Measurements from ENCODE around the gene CPNE4.

CPNE4 gene

DNA sequence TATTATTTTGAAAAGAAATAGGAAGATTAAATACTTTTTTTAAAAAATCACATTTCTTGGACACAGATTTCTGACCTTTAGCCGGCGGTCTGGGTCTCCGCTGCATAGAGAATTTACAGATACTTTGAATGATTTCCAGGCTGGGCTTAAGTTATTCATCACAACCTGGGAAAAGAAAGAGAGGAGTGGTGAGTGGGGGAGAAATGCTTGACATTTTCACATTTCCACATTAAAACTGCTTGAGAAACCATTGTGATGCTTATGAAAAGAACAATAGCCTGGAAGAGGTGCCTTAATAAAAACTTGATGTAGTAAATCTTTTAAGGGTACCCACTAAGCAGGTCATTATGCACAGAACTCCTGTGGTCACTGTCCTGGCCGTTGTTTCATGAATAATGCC, 365.2 kb downstream of the CPNE4 start:
- no peak overlapping the region for H3K9ac ChIP-seq (ENCODE audit: low read length)
- no peak overlapping the region for H3K27ac ChIP-seq (ENCODE audit: low read depth, low read length)
- no peak overlapping the region for H3K4me3 ChIP-seq (ENCODE audit: low read length)
- no peaks in the 10 kb centered on the region for H3K27me3 ChIP-seq (ENCODE audit: control insufficient read depth, insufficient read depth, low read length)
- no peaks in the 10 kb centered on the region for H3K36me3 ChIP-seq (ENCODE audit: control insufficient read depth, insufficient read depth, low read length)
- H3K4me1 ChIP-seq (ENCODE audit: control insufficient read depth, insufficient read depth, low read length) = no peaks in the 10 kb centered on the region

DNA sequence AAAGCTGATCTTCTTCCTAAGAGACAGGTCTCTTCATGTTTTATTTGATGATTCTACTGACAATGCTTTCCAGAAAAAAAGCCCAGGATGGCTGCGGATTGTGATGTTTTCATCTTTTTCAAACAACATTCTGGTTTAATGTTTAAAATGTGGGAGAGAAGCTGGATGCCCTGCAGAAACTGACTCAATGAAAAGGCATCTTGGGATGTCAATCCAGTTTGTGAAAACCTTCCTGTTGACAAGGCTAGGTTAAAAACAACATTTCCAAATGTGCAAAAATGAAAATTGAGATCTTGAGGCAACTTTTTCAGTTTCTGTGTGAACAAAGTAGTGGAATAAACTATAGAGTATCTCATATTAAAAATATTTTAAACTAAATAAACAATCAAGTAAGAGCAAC, 376.0 kb downstream of the CPNE4 start:
- Histone ChIP-seq H3K4me3 (ENCODE audit: low read length) (no peak overlapping the region), H3K36me3 (ENCODE audit: control insufficient read depth, insufficient read depth, low read length) (no peaks in the 10 kb centered on the region), H3K27me3 (ENCODE audit: control insufficient read depth, insufficient read depth, low read length) (no peaks in the 10 kb centered on the region)

DNA sequence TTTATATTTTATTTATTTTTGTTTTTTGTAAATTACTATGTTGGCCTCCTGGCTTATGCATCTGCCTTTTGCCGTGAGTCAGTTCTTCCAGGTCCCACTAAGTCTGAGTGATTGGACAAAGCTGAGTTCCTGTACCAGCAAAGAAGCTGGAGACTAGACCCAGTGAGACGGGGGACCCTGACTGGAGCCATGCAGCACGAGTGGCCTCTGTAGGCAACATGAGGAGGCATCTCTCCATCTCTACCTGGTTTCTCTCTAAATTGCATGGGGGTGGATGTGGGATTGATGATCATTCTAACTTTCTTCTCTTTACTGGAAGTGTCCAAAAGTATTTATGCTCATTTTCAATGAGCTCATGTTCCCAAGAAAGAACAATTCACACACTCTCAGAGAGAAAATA, 376.7 kb downstream of the CPNE4 start:
- Histone ChIP-seq H3K27me3 (ENCODE audit: control insufficient read depth, insufficient read depth, low read length) (no peaks in the 10 kb centered on the region), H3K4me1 (ENCODE audit: control insufficient read depth, insufficient read depth, low read length) (no peaks in the 10 kb centered on the region), H3K27ac (ENCODE audit: low read depth, low read length) (no peak overlapping the region)

More for the DNA sequence above, 376.0 kb downstream of the CPNE4 start:
- Histone ChIP-seq H3K9ac (ENCODE audit: low read length) (no peak overlapping the region), H3K4me1 (ENCODE audit: control insufficient read depth, insufficient read depth, low read length) (no peaks in the 10 kb centered on the region), H3K27ac (ENCODE audit: low read depth, low read length) (no peak overlapping the region)

DNA sequence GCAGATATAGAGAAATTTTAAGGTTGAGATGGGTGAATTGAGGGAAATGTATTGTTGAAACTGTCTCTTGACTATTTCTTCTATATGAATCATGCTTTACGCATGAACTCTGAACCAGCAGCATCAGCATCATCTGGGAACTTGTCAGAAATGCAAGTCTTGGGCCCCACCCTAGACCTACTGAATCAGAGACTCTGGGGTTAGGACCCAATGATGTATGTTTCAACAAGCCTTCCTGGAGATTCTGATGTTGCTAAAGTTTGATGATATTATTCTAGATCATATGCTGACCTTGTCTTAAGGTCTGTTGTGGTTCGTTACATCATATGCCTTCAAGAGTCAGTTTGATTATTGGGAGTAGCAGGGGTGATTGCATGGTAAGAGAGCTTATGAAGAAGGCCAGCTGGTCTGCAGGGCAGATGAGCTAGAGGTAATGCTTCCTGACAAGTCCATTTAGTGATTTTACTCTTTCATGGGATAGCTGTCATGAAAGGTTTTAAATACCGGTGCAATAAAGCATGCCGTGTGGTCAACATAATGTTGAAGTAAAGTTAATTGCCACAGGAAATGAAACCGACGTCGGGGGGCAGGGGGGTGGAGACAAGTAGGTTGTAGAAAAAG, 379.6 kb downstream of the CPNE4 start:
- no peak overlapping the region for H3K9ac ChIP-seq (ENCODE audit: low read length)
- no peaks in the 10 kb centered on the region for H3K27me3 ChIP-seq (ENCODE audit: control insufficient read depth, insufficient read depth, low read length)

More for the DNA sequence above, 376.7 kb downstream of the CPNE4 start:
- H3K9ac ChIP-seq (ENCODE audit: low read length) = no peak overlapping the region
- no peaks in the 10 kb centered on the region for H3K36me3 ChIP-seq (ENCODE audit: control insufficient read depth, insufficient read depth, low read length)
- no peak overlapping the region for H3K4me3 ChIP-seq (ENCODE audit: low read length)

DNA sequence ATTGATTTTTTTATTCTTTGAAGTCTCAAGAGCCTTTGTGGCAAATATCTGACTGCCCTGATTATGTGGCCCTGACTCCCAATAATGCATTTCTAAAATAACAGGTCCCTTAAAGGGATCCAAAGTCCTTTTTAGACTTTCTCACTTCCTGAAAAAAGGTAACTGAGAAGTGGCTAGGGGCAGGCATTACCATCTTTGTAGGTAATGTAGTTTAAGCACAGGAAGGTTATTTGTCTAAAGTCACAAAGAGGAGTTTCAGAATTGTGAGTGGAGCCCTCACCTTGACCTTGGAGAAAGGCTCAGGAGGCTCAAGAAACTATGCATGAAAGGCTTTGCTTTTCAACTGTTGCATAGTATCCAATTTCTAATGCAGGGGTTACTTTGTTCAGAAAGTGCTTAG, 389.2 kb downstream of the CPNE4 start:
- H3K27me3 ChIP-seq (ENCODE audit: control insufficient read depth, insufficient read depth, low read length) = no peaks in the 10 kb centered on the region
- H3K4me3 ChIP-seq (ENCODE audit: low read length) = no peak overlapping the region
- H3K36me3 ChIP-seq (ENCODE audit: control insufficient read depth, insufficient read depth, low read length) = no peaks in the 10 kb centered on the region
- H3K4me1 ChIP-seq (ENCODE audit: control insufficient read depth, insufficient read depth, low read length) = no peaks in the 10 kb centered on the region
- H3K9ac ChIP-seq (ENCODE audit: low read length) = no peak overlapping the region
- no peak overlapping the region for H3K27ac ChIP-seq (ENCODE audit: low read depth, low read length)

More for the DNA sequence above, 379.6 kb downstream of the CPNE4 start:
- Histone ChIP-seq H3K4me1 (ENCODE audit: control insufficient read depth, insufficient read depth, low read length) (no peaks in the 10 kb centered on the region), H3K4me3 (ENCODE audit: low read length) (no peak overlapping the region), H3K36me3 (ENCODE audit: control insufficient read depth, insufficient read depth, low read length) (no peaks in the 10 kb centered on the region), H3K27ac (ENCODE audit: low read depth, low read length) (no peak overlapping the region)

DNA sequence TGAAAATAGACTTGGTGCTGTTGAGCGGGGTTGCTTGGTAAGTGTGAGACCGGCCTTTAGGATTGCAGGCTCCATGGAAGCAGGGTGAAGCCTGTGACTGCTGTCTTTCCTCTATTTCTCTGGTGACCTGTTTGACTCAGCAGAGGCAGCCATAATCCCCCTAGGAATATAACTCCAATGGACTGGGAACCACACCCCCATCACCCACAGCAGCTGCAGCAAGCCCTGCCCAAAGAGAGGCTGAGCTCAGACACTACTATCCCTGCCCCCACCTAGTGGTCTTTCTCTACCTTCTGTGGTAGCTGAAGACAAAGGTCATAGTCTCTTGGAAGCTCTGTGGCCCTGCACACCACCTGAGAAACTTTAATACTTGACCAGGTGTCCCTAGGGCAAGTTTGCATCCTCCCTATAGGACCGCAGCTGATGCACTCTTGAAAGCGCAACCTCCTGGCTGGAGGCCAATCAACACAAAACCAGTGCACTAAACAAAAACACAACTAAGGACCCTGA, 398.5 kb downstream of the CPNE4 start:
- Histone ChIP-seq H3K27ac (ENCODE audit: low read depth, low read length) (no peak overlapping the region), H3K4me3 (ENCODE audit: low read length) (no peak overlapping the region), H3K36me3 (ENCODE audit: control insufficient read depth, insufficient read depth, low read length) (no peaks in the 10 kb centered on the region), H3K4me1 (ENCODE audit: control insufficient read depth, insufficient read depth, low read length) (no peaks in the 10 kb centered on the region), H3K9ac (ENCODE audit: low read length) (no peak overlapping the region), H3K27me3 (ENCODE audit: control insufficient read depth, insufficient read depth, low read length) (no peaks in the 10 kb centered on the region)

DNA sequence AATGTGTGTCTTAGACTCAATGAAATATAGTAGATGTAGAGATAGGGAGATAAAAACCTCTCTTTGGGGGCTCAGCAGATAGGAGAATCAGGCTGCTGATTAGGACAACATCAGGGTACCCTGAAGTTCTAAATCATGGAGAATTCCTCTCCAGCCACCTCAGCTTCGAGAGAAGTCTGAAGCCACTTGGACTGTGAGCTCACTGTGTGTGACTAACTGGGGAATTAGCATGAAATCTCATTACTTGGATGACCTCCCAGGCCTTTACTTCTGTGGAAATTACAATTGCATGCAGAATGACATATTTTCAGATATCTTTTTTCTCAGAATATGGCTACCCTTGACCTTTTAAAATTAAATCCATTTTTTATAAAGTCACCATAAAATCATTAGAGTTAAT, 404.0 kb downstream of the CPNE4 start:
- Histone ChIP-seq H3K36me3 (ENCODE audit: control insufficient read depth, insufficient read depth, low read length) (no peaks in the 10 kb centered on the region), H3K27me3 (ENCODE audit: control insufficient read depth, insufficient read depth, low read length) (no peaks in the 10 kb centered on the region), H3K4me1 (ENCODE audit: control insufficient read depth, insufficient read depth, low read length) (no peaks in the 10 kb centered on the region), H3K4me3 (ENCODE audit: low read length) (no peak overlapping the region), H3K9ac (ENCODE audit: low read length) (no peak overlapping the region), H3K27ac (ENCODE audit: low read depth, low read length) (no peak overlapping the region)

DNA sequence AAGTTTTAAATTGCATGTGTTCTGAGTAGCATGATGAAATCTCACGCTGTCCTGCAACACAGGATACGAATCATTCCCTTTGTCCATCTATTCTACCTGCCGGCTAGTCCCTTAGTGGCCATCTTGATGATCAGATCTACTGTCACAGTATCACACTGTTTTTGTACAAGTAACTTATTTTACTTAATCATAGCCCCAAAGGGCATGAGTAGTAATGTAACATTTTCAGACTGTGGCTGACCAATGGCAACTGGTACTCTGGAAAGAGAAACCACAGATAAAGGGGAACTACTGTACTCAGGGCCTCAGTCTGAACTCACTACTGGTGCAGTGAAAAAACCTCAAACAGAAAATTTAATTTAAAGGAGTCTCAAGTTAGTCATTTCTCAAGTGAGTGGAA, 404.7 kb downstream of the CPNE4 start:
- no peaks in the 10 kb centered on the region for H3K27me3 ChIP-seq (ENCODE audit: control insufficient read depth, insufficient read depth, low read length)
- no peak overlapping the region for H3K4me3 ChIP-seq (ENCODE audit: low read length)
- no peaks in the 10 kb centered on the region for H3K36me3 ChIP-seq (ENCODE audit: control insufficient read depth, insufficient read depth, low read length)
- H3K27ac ChIP-seq (ENCODE audit: low read depth, low read length) = no peak overlapping the region
- H3K4me1 ChIP-seq (ENCODE audit: control insufficient read depth, insufficient read depth, low read length) = no peaks in the 10 kb centered on the region
- no peak overlapping the region for H3K9ac ChIP-seq (ENCODE audit: low read length)

DNA sequence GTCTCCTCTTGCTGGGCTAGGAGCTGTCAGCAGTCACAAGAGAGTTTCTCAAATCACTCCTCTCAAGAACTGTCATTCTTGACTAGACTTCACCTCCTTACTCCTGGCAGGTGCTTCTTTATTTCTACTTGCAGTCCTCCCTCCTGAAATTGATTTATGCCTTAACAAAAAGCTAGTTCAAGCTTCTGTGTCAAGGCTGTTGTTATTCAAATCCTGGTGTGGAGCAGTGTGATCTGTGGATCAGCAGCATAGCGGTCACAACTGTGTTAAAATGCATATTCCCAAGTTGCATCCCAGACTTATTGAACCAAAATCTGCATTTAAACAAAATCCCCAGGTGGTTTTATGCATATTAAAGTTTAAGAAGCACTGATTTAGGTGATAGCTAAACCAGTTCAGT, 411.4 kb downstream of the CPNE4 start:
- Histone ChIP-seq H3K4me1 (ENCODE audit: control insufficient read depth, insufficient read depth, low read length) (no peaks in the 10 kb centered on the region), H3K27ac (ENCODE audit: low read depth, low read length) (no peak overlapping the region), H3K36me3 (ENCODE audit: control insufficient read depth, insufficient read depth, low read length) (no peaks in the 10 kb centered on the region), H3K4me3 (ENCODE audit: low read length) (no peak overlapping the region), H3K27me3 (ENCODE audit: control insufficient read depth, insufficient read depth, low read length) (no peaks in the 10 kb centered on the region), H3K9ac (ENCODE audit: low read length) (no peak overlapping the region)

DNA sequence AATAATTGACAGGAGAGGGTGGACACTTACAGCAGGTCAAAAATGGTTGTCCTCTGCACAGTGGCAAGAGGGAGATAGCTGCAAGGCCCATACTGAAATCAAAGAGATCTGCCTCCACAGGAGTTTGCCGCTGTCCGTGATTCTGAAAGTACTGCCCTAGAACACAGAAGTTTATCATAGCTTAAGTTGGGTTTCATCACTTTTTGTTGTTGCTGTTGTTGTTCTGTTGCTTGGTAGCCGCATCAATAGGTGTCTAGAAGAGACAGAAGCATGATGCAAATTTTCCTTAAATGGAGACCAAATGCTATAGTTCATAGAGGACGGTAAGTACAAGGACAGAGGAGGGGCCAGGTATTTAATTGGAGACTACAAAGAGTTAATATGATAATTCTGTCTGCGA, 412.1 kb downstream of the CPNE4 start:
- Histone ChIP-seq H3K27me3 (ENCODE audit: control insufficient read depth, insufficient read depth, low read length) (no peaks in the 10 kb centered on the region), H3K27ac (ENCODE audit: low read depth, low read length) (no peak overlapping the region), H3K9ac (ENCODE audit: low read length) (no peak overlapping the region), H3K4me3 (ENCODE audit: low read length) (no peak overlapping the region), H3K36me3 (ENCODE audit: control insufficient read depth, insufficient read depth, low read length) (no peaks in the 10 kb centered on the region), H3K4me1 (ENCODE audit: control insufficient read depth, insufficient read depth, low read length) (no peaks in the 10 kb centered on the region)

DNA sequence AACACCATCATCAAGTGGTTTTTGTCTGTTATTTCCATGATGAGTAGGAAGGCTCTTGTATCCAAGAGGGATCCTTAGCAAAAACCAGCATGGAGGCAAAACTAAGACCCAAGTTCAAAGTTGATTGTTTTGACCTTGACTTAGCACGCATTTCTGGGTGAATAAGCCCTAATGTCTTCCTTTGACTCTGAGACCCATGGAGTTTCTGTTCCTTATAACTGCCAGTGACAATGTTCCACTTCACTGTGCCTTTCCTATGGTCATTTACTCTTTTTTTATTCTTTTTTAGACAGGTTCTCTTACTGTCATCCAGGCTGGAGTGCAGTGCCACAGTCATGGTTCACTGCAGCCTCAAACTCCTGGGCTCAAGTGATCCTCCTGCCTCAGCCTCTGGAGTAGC, 413.8 kb downstream of the CPNE4 start:
- Histone ChIP-seq H3K27ac (ENCODE audit: low read depth, low read length) (no peak overlapping the region), H3K36me3 (ENCODE audit: control insufficient read depth, insufficient read depth, low read length) (no peaks in the 10 kb centered on the region), H3K9ac (ENCODE audit: low read length) (no peak overlapping the region), H3K4me1 (ENCODE audit: control insufficient read depth, insufficient read depth, low read length) (no peaks in the 10 kb centered on the region), H3K27me3 (ENCODE audit: control insufficient read depth, insufficient read depth, low read length) (no peaks in the 10 kb centered on the region), H3K4me3 (ENCODE audit: low read length) (no peak overlapping the region)

DNA sequence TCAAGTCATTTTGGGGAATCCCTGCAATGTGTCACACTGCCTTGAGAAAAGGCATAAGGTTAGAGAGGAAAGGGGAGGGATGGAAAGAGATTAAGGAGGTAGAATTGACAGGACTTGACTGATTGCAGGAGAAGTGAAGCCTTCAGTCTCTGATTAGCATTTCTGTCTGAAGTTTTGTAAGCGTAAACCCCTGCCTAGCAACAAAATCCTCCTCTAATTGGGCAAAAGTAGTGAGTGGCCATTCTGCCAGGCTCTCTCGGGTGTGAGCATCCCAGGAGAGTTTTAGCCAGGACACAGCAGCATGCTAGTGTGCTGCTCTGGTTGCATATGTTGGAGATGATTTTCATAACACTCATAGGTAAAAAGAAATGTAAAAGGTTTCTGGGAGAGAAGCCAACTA, 415.0 kb downstream of the CPNE4 start:
- Histone ChIP-seq H3K36me3 (ENCODE audit: control insufficient read depth, insufficient read depth, low read length) (no peaks in the 10 kb centered on the region), H3K27me3 (ENCODE audit: control insufficient read depth, insufficient read depth, low read length) (no peaks in the 10 kb centered on the region), H3K27ac (ENCODE audit: low read depth, low read length) (no peak overlapping the region), H3K4me3 (ENCODE audit: low read length) (no peak overlapping the region), H3K9ac (ENCODE audit: low read length) (no peak overlapping the region), H3K4me1 (ENCODE audit: control insufficient read depth, insufficient read depth, low read length) (no peaks in the 10 kb centered on the region)

DNA sequence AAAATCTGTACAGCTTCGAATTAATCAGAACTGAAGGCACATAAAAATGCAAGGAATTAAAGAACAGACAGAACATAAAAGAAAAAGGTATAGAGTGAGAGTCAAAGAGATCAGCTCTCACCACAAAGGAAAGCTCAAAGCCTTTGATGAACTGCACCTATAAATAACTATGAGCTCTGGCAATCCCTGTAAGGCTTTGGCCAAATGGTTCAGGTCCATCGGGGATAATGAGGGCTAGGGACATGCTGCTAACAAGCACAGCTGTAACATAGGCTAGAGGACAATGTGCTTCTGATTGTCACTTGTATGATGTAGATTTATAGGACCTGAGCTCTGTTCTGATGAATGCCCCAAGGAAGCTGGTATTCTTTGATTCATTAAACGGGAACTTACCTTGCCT, 418.1 kb downstream of the CPNE4 start:
- no peaks in the 10 kb centered on the region for H3K36me3 ChIP-seq (ENCODE audit: control insufficient read depth, insufficient read depth, low read length)
- H3K27ac ChIP-seq (ENCODE audit: low read depth, low read length) = no peak overlapping the region
- H3K27me3 ChIP-seq (ENCODE audit: control insufficient read depth, insufficient read depth, low read length) = no peaks in the 10 kb centered on the region
- no peak overlapping the region for H3K4me3 ChIP-seq (ENCODE audit: low read length)
- H3K4me1 ChIP-seq (ENCODE audit: control insufficient read depth, insufficient read depth, low read length) = no peaks in the 10 kb centered on the region
- no peak overlapping the region for H3K9ac ChIP-seq (ENCODE audit: low read length)
